Erythroblast (primary cell): ENCODE data around the gene RPL34.

Experiments used
- GATA1 ChIP-seq: IDR thresholded peaks from 2 replicates; pipeline ENCODE4 v1.6.1; 2011; ENCODE audit warnings: low read depth, mild to moderate bottlenecking, control low read depth, low read length, moderate library complexity
- POLR2A ChIP-seq: IDR thresholded peaks from 2 replicates; pipeline ENCODE4 v1.6.1; 2011; ENCODE audit warnings: mild to moderate bottlenecking, low read length

- TF ChIP-seq POLR2A (no peak), GATA1 (no peak)
These were observed 29.5 kb downstream of the RPL34 start for GRCh38 chr4:108649863-108650211.
